Neuronal stem cell (in vitro differentiated cells): Measurements from ENCODE around the gene SLX9.
A peak's percentile ranks its signal among the peaks of the same experiment; 100 is the strongest.

ENCODE experiments used
- DNase-seq: peaks from one replicate; pipeline ENCODE4 v3.0.0-alpha.2; 2013; ENCODE audit warnings: low spot score
- H2AFZ ChIP-seq: one replicate; pipeline ENCODE4 v1.6.1; 2013; ENCODE audit warnings: mild to moderate bottlenecking, low read length, inconsistent platforms
- H2AK5ac ChIP-seq: 2 replicates; pipeline ENCODE4 v1.6.1; 2013; ENCODE audit warnings: low read depth, mild to moderate bottlenecking, inconsistent platforms, low read length, moderate library complexity, mixed read lengths
- H2BK120ac ChIP-seq: 2 replicates; pipeline ENCODE4 v1.6.1; 2013; ENCODE audit warnings: low read depth, mild to moderate bottlenecking, inconsistent platforms, low read length, moderate library complexity, mixed read lengths
- H2BK12ac ChIP-seq: one replicate; pipeline ENCODE4 v1.6.1; 2013; ENCODE audit warnings: low read length, inconsistent platforms
- H2BK15ac ChIP-seq: 2 replicates; pipeline ENCODE4 v1.6.1; 2013; ENCODE audit warnings: mild to moderate bottlenecking, low read length, inconsistent platforms, mixed read lengths
- H2BK5ac ChIP-seq: one replicate; pipeline ENCODE4 v1.6.1; 2013; ENCODE audit warnings: inconsistent platforms, mild to moderate bottlenecking, low read length, moderate library complexity
- H3K14ac ChIP-seq: one replicate; pipeline ENCODE4 v1.6.1; 2013; ENCODE audit warnings: low read length, inconsistent platforms
- H3K18ac ChIP-seq: 2 replicates; pipeline ENCODE4 v1.6.1; 2013; ENCODE audit warnings: low read length, inconsistent platforms
- H3K23ac ChIP-seq: 2 replicates; pipeline ENCODE4 v1.6.1; 2013; ENCODE audit warnings: low read depth, mild to moderate bottlenecking, mixed read lengths, low read length, inconsistent platforms; ENCODE audit not compliant: poor library complexity
- H3K27ac ChIP-seq: replicated peaks from 3 replicates; pipeline ENCODE4 v1.5.1; 2013; ENCODE audit warnings: low read length, inconsistent platforms
- H3K27me3 ChIP-seq, 3 experiments: 2 replicates each; pipeline ENCODE4 v1.6.1; 2013; ENCODE audit warnings: low read length in 3 of 3, mild to moderate bottlenecking in 2 of 3, inconsistent platforms in 1 of 3, low read depth in 1 of 3, mixed read lengths in 1 of 3, moderate library complexity in 1 of 3; ENCODE audit not compliant: control insufficient read depth in 3 of 3, insufficient read depth in 3 of 3
- H3K36me3 ChIP-seq, 2 donors: replicated peaks in 1 of 2; 2 replicates each; pipeline ENCODE4 v1.6.1; 2013; ENCODE audit warnings: low read length in 2 of 2; ENCODE audit not compliant: control insufficient read depth in 2 of 2, insufficient read depth in 2 of 2
- H3K4ac ChIP-seq: 2 replicates; pipeline ENCODE4 v1.6.1; 2013; ENCODE audit warnings: inconsistent platforms, mild to moderate bottlenecking, low read length, moderate library complexity
- H3K4me1 ChIP-seq, 2 donors: 1 replicate in 1 of 2; 2 replicates in 1 of 2; pipeline ENCODE4 v1.6.1; 2013; ENCODE audit warnings: low read length in 2 of 2, low read depth in 1 of 2; ENCODE audit not compliant: control insufficient read depth in 2 of 2, insufficient read depth in 1 of 2
- H3K4me2 ChIP-seq: one replicate; pipeline ENCODE4 v1.6.1; 2013; ENCODE audit warnings: mild to moderate bottlenecking, low read length, inconsistent platforms; ENCODE audit not compliant: insufficient read depth, poor library complexity, severe bottlenecking
- H3K4me3 ChIP-seq, 2 donors: 2 replicates each; pipeline ENCODE4 v1.5.1; 2013; ENCODE audit warnings: low read length in 2 of 2, mild to moderate bottlenecking in 2 of 2, inconsistent platforms in 1 of 2, moderate library complexity in 1 of 2
- H3K79me1 ChIP-seq: one replicate; pipeline ENCODE4 v1.6.1; 2013; ENCODE audit warnings: low read depth, mild to moderate bottlenecking, inconsistent platforms, low read length, moderate library complexity
- H3K9ac ChIP-seq: one replicate; pipeline ENCODE4 v1.6.1; 2013; ENCODE audit warnings: mild to moderate bottlenecking, low read depth, low read length, inconsistent platforms; ENCODE audit not compliant: poor library complexity
- H3K9me3 ChIP-seq, 2 donors: replicated peaks in 1 of 2; 2 replicates each; pipeline versions ENCODE3 to v1.6.1; 2013; ENCODE audit warnings: low read length in 2 of 2, mild to moderate bottlenecking in 2 of 2, inconsistent platforms in 1 of 2, low read depth in 1 of 2, mixed read lengths in 1 of 2, moderate library complexity in 1 of 2; ENCODE audit not compliant: control insufficient read depth in 2 of 2, insufficient read depth in 1 of 2
- H4K8ac ChIP-seq: one replicate; pipeline ENCODE4 v1.6.1; 2013; ENCODE audit warnings: low read depth, mild to moderate bottlenecking, inconsistent platforms, low read length, moderate library complexity
- H4K91ac ChIP-seq: one replicate; pipeline ENCODE4 v1.6.1; 2013; ENCODE audit warnings: low read length, low read depth, mild to moderate bottlenecking, inconsistent platforms; ENCODE audit not compliant: poor library complexity
- WGBS, 2 donors: extraction: QIAGEN DNeasy Blood & Tissue Kit; methylation state at CpG; one replicate each; pipeline ENCODE4 v1.1.7; 2013; ENCODE audit warnings: missing lambda C conversion rate in 2 of 2, mixed read lengths in 1 of 2; ENCODE audit not compliant: insufficient read length in 2 of 2, insufficient replicate concordance in 1 of 2; ENCODE audit errors: extremely low coverage in 2 of 2; 5-methylcytosine and 5-hydroxymethylcytosine counted together

Gene SLX9

GRCh38 chr21:44970766-44971671, 31.2 kb downstream of the SLX9 start:
- H3K36me3 ChIP-seq = peaks cover 19 to 50% of the 10 kb centered on the region in 2 donors
- H4K8ac ChIP-seq = no peak overlapping the region
- peaks cover 14% of the 10 kb centered on the region for H3K79me1 ChIP-seq
- H3K18ac ChIP-seq = no peak overlapping the region
- no peak overlapping the region for H3K4me2 ChIP-seq
- peak overlapping the region; percentile 60 for H3K9ac ChIP-seq
- no peak overlapping the region for H2BK12ac ChIP-seq
- peaks cover 0 to 2% of the 10 kb centered on the region in 2 donors for H3K9me3 ChIP-seq
- no peak overlapping the region for H2BK120ac ChIP-seq
- H3K23ac ChIP-seq = peak overlapping the region; percentile 89
- no peak overlapping the region for H2AK5ac ChIP-seq
- H3K4me1 ChIP-seq = peaks cover 0 to 12% of the 10 kb centered on the region in 2 donors
- peak overlapping the region; percentile 6 for H3K14ac ChIP-seq
- WGBS, 2 donors = no CpG with 5 or more reads among the region's 36 CpGs
- H3K27me3 ChIP-seq = no peaks in the 10 kb centered on the region
- H3K4me3 ChIP-seq = no peak overlapping the region
- H2AFZ ChIP-seq = no peak overlapping the region
- H2BK5ac ChIP-seq = no peak overlapping the region
- no peak overlapping the region for H3K4ac ChIP-seq
- no peak overlapping the region for H4K91ac ChIP-seq
- H3K27ac ChIP-seq = no peak overlapping the region
- H2BK15ac ChIP-seq = no peak overlapping the region
- no peak for DNase-seq

GRCh38 chr21:44971672-44971995, 31.8 kb downstream of the SLX9 start:
- Histone ChIP-seq H2AFZ (no peak overlapping the region), H3K4me1 (peaks cover 0 to 12% of the 10 kb centered on the region in 2 donors), H2AK5ac (no peak overlapping the region), H4K91ac (no peak overlapping the region), H3K4me3 (no peak overlapping the region), H3K23ac (no peak overlapping the region), H2BK15ac (no peak overlapping the region), H2BK12ac (no peak overlapping the region), H3K27me3 (no peaks in the 10 kb centered on the region), H3K4ac (no peak overlapping the region), H3K9me3 (peaks cover 0 to 2% of the 10 kb centered on the region in 2 donors), H2BK120ac (no peak overlapping the region), H2BK5ac (no peak overlapping the region), H3K9ac (no peak overlapping the region), H4K8ac (no peak overlapping the region), H3K79me1 (peaks cover 14% of the 10 kb centered on the region), H3K18ac (no peak overlapping the region), H3K14ac (no peak overlapping the region), H3K4me2 (no peak overlapping the region), H3K27ac (no peak overlapping the region), H3K36me3 (peaks cover 19 to 48% of the 10 kb centered on the region in 2 donors)
- DNase-seq = no peak
- no CpG with 5 or more reads among the region's 10 CpGs for WGBS, 2 donors

GRCh38 chr21:44972301-44972814, 32.5 kb downstream of the SLX9 start:
- Histone ChIP-seq H2AK5ac (peak overlapping the region; percentile 70), H2AFZ (no peak overlapping the region), H3K27me3 (no peaks in the 10 kb centered on the region), H4K91ac (no peak overlapping the region), H3K79me1 (peaks cover 14% of the 10 kb centered on the region), H2BK15ac (peak overlapping the region; percentile 67), H3K9me3 (peaks cover 0 to 2% of the 10 kb centered on the region in 2 donors), H3K4ac (no peak overlapping the region), H3K27ac (no peak overlapping the region), H3K9ac (peak overlapping the region; percentile 84), H3K36me3 (peaks cover 20 to 52% of the 10 kb centered on the region in 2 donors), H3K4me2 (no peak overlapping the region), H3K4me3 (peak overlapping the region in 1 of 2 donors; percentile 8), H2BK120ac (peak overlapping the region; percentile 47), H3K18ac (no peak overlapping the region), H3K14ac (peak overlapping the region; percentile 63), H2BK5ac (peak overlapping the region; percentile 24), H3K4me1 (peaks cover 0 to 12% of the 10 kb centered on the region in 2 donors), H2BK12ac (no peak overlapping the region), H4K8ac (peak overlapping the region; percentile 43), H3K23ac (peak overlapping the region; percentile 91)
- WGBS, 2 donors = no CpG with 5 or more reads among the region's 19 CpGs
- no peak for DNase-seq

- H3K27ac ChIP-seq = no peak overlapping the region
- H3K27me3 ChIP-seq = no peaks in the 10 kb centered on the region
- H4K91ac ChIP-seq = no peak overlapping the region
- H2BK15ac ChIP-seq = peak overlapping the region; percentile 67
- H2AFZ ChIP-seq = no peak overlapping the region
- H4K8ac ChIP-seq = peak overlapping the region; percentile 43
- DNase-seq = no peak
- peak overlapping the region; percentile 70 for H2AK5ac ChIP-seq
- WGBS, 2 donors = no CpG with 5 or more reads among the region's 16 CpGs
- peaks cover 16 to 52% of the 10 kb centered on the region in 2 donors for H3K36me3 ChIP-seq
- H3K4me2 ChIP-seq = no peak overlapping the region
- peaks cover 0 to 12% of the 10 kb centered on the region in 2 donors for H3K4me1 ChIP-seq
- peak overlapping the region; percentile 91 for H3K23ac ChIP-seq
- H3K18ac ChIP-seq = peak overlapping the region; percentile 83
- H3K9ac ChIP-seq = peak overlapping the region; percentile 84
- peak overlapping the region; percentile 47 for H2BK120ac ChIP-seq
- peaks cover 14% of the 10 kb centered on the region for H3K79me1 ChIP-seq
- no peak overlapping the region for H2BK12ac ChIP-seq
- peak overlapping the region in 1 of 2 donors; percentile 8 for H3K4me3 ChIP-seq
- peaks cover 0 to 2% of the 10 kb centered on the region in 2 donors for H3K9me3 ChIP-seq
- H3K14ac ChIP-seq = peak overlapping the region; percentile 63
- H2BK5ac ChIP-seq = peak overlapping the region; percentile 24
- no peak overlapping the region for H3K4ac ChIP-seq
These were observed 33.0 kb downstream of the SLX9 start for GRCh38 chr21:44972821-44973220.
